ENCODE measurements around the gene LRIG2. TPM values are rescaled to one million over a fixed set of nuclear protein-coding genes. Genes with fewer than 3 reads are reported as not detected.
A peak's percentile ranks its signal among the peaks of the same experiment; 100 is the strongest.
"Not testable (repeated sequence)": the region's sequence is repeated elsewhere in the genome, so short reads cannot be mapped to it uniquely, and the experiment has no call there.

LRIG2 gene
- total RNA-seq, 2 donors from 2014 or later, result 21.2 to 23.0 TPM

DNA sequence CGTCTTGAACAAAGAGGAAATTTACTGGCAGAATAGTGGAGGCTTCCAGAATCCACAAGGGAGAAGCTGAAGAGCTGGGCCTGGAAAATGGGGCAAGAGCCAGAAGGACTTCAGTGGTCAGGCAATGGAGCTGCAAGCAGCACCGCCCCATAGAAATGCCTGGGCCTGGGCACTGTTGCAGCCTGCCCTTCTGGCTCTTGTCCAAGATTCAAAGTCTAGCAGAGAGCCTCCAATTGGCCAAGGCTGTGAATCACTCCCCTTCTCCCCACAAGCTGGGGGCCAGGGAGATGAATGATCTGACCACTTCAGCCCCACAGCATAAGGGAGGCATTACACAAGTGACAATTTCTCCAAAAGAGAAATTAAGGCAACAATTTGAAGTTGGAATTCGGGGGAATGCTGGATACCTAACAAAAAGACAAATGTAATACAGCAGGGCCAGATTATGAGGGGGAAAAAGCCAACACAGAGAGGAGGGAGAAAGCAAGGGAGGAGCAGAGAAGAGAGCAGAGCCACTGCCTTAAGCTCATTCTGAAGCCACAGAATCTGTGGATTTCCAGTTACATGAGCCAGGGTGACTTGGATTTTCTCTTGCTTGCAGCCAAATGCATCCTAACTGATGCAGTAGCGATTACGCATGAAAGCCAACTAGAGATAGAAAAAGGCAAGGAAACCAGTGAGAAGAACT lies 80.3 kb downstream of the LRIG2 start:
- no peaks in the 10 kb centered on the region for H3K4me1 Mint-ChIP-seq
- H3K9me3 Mint-ChIP-seq, result peaks cover 25% of the 10 kb centered on the region
- no peak overlapping the region for H3K4me3 Mint-ChIP-seq
- H3K27ac Mint-ChIP-seq, result no peak overlapping the region
- Histone ChIP-seq H3K4me1 (ENCODE audit: control insufficient read depth, insufficient read depth, low read length) (no peaks in the 10 kb centered on the region), H3K4me3 (ENCODE audit: low read length) (no peak overlapping the region), H3K9me3 (ENCODE audit: control insufficient read depth, low read length) (peaks cover 25% of the 10 kb centered on the region), H3K9ac (ENCODE audit: extremely low read depth, low read length, poor library complexity, severe bottlenecking) (no peak overlapping the region), H3K27ac (ENCODE audit: low read depth, low read length) (no peak overlapping the region), H3K36me3 (ENCODE audit: control insufficient read depth, insufficient read depth, low read length) (no peaks in the 10 kb centered on the region), H3K27me3 (ENCODE audit: control insufficient read depth, insufficient read depth, low read length, poor library complexity, severe bottlenecking) (no peaks in the 10 kb centered on the region)
- TF ChIP-seq, protein P1, sequence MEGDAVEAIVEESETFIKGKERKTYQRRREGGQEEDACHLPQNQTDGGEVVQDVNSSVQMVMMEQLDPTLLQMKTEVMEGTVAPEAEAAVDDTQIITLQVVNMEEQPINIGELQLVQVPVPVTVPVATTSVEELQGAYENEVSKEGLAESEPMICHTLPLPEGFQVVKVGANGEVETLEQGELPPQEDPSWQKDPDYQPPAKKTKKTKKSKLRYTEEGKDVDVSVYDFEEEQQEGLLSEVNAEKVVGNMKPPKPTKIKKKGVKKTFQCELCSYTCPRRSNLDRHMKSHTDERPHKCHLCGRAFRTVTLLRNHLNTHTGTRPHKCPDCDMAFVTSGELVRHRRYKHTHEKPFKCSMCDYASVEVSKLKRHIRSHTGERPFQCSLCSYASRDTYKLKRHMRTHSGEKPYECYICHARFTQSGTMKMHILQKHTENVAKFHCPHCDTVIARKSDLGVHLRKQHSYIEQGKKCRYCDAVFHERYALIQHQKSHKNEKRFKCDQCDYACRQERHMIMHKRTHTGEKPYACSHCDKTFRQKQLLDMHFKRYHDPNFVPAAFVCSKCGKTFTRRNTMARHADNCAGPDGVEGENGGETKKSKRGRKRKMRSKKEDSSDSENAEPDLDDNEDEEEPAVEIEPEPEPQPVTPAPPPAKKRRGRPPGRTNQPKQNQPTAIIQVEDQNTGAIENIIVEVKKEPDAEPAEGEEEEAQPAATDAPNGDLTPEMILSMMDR (conservative IDR thresholded peaks at IDR 0.05), result no peak
- no peak for DNase-seq
- WGBS, 2 experiments (ENCODE audit: insufficient coverage in 1 of 2, insufficient read length in 1 of 2), result 89 to 93% methylated on average over 5 of the region's 5 CpGs
- H3K27me3 Mint-ChIP-seq (ENCODE audit: insufficient read depth), result no peaks in the 10 kb centered on the region
- peaks cover 7% of the 10 kb centered on the region for H3K36me3 Mint-ChIP-seq (ENCODE audit: low read depth)

DNA sequence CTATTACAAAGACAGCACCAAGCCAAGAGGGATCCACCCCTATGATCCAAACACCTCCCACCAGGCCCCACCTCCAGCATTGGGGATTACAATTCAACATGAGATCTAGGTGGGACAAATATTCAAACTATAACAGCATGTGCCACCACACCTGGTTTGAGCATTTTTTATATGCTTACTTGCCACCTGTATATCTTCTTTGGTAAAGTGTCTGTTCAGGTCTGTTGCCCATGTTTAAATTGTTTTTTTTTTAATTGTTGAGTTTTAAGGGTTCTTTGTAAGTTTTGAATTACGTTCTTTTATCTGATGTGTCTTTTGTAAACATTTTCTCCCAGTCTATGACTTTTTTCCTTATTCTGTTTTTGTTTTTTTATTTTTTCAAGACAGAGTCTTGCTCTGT lies 83.4 kb downstream of the LRIG2 start:
- Mint-ChIP-seq H3K36me3 (ENCODE audit: low read depth) (peaks cover 14% of the 10 kb centered on the region), H3K4me3 (no peak overlapping the region), H3K27ac (no peak overlapping the region), H3K27me3 (ENCODE audit: insufficient read depth) (no peaks in the 10 kb centered on the region), H3K4me1 (no peaks in the 10 kb centered on the region), H3K9me3 (peaks cover 42% of the 10 kb centered on the region)
- WGBS, 2 experiments (ENCODE audit: insufficient coverage in 1 of 2, insufficient read length in 1 of 2), result 90% methylated on average over 1 of the region's 1 CpG; no CpG with 5 or more reads in 1 of the 2 experiments
- TF ChIP-seq, protein P1 (conservative IDR thresholded peaks at IDR 0.05), result no peak
- Histone ChIP-seq H3K36me3 (ENCODE audit: control insufficient read depth, insufficient read depth, low read length) (no peaks in the 10 kb centered on the region), H3K4me1 (ENCODE audit: control insufficient read depth, insufficient read depth, low read length) (no peaks in the 10 kb centered on the region), H3K9me3 (ENCODE audit: control insufficient read depth, low read length) (peaks cover 46% of the 10 kb centered on the region), H3K4me3 (ENCODE audit: low read length) (peak overlapping the region; percentile 21), H3K27ac (ENCODE audit: low read depth, low read length) (no peak overlapping the region), H3K9ac (ENCODE audit: extremely low read depth, low read length, poor library complexity, severe bottlenecking) (no peak overlapping the region), H3K27me3 (ENCODE audit: control insufficient read depth, insufficient read depth, low read length, poor library complexity, severe bottlenecking) (no peaks in the 10 kb centered on the region)
- no peak for DNase-seq

DNA sequence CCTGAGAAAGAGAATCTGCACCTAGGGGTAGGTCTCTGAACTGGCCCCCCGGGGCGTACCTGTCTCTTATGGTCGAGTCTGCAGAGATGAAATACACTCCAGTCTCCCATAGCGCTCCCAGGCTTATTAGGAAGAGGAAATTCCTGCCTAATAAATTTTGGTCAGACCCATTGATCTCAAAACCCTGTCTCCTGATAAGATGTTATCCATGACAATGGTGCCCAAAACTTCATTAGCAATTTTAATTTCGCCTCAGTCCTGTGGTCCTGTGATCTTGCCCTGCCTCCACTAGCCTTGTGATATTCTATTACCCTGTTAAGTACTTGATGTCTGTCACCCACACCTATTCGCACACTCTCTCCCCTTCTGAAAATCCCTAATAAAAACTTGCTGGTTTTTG lies 85.7 kb downstream of the LRIG2 start:
- H3K27me3 Mint-ChIP-seq (ENCODE audit: insufficient read depth); H3K4me3 Mint-ChIP-seq; H3K27ac ChIP-seq (ENCODE audit: low read depth, low read length); H3K36me3 ChIP-seq (ENCODE audit: control insufficient read depth, insufficient read depth, low read length); H3K4me1 ChIP-seq (ENCODE audit: control insufficient read depth, insufficient read depth, low read length); H3K4me3 ChIP-seq (ENCODE audit: low read length); H3K9ac ChIP-seq (ENCODE audit: extremely low read depth, low read length, poor library complexity, severe bottlenecking); H3K27ac Mint-ChIP-seq; H3K4me1 Mint-ChIP-seq; H3K27me3 ChIP-seq (ENCODE audit: control insufficient read depth, insufficient read depth, low read length, poor library complexity, severe bottlenecking): not testable (repeated sequence)
- 50 to 56% methylated on average over 5 to 6 of the region's 6 CpGs for WGBS, 2 experiments (ENCODE audit: insufficient coverage in 1 of 2, insufficient read length in 1 of 2)
- DNase-seq, result peak; percentile 58
- H3K9me3 ChIP-seq (ENCODE audit: control insufficient read depth, low read length), result peaks cover 46% of the 10 kb centered on the region
- H3K36me3 Mint-ChIP-seq (ENCODE audit: low read depth), result peaks cover 14% of the 10 kb centered on the region
- peaks cover 45% of the 10 kb centered on the region for H3K9me3 Mint-ChIP-seq

DNA sequence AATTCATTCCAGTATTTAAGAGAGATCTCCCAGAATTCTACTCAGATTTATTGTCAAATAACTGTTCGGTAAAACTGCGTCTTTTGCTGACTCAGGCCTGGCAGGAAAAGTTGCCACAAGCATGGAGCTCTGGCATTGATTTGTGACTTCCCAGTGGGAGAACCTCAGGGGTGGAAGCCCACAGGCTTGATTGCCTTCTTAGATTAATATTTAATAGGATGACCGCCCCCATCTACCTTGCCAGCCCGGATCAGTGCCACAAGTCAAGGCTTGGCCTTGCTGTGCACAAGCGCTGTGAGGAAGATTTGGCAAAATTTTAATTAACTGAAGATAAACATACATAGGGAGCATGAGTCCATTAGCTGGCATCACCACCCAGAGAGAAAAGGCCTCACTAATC lies 93.5 kb downstream of the LRIG2 start:
- Mint-ChIP-seq H3K9me3 (peaks cover 5% of the 10 kb centered on the region), H3K4me1 (no peaks in the 10 kb centered on the region), H3K36me3 (ENCODE audit: low read depth) (no peaks in the 10 kb centered on the region), H3K4me3 (no peak overlapping the region), H3K27ac (no peak overlapping the region), H3K27me3 (ENCODE audit: insufficient read depth) (no peaks in the 10 kb centered on the region)
- no peaks in the 10 kb centered on the region for H3K4me1 ChIP-seq (ENCODE audit: control insufficient read depth, insufficient read depth, low read length)
- no peaks in the 10 kb centered on the region for H3K9me3 ChIP-seq (ENCODE audit: control insufficient read depth, low read length)
- H3K9ac ChIP-seq (ENCODE audit: extremely low read depth, low read length, poor library complexity, severe bottlenecking), result no peak overlapping the region
- no peak overlapping the region for H3K27ac ChIP-seq (ENCODE audit: low read depth, low read length)
- DNase-seq, result no peak
- no peaks in the 10 kb centered on the region for H3K27me3 ChIP-seq (ENCODE audit: control insufficient read depth, insufficient read depth, low read length, poor library complexity, severe bottlenecking)
- no peaks in the 10 kb centered on the region for H3K36me3 ChIP-seq (ENCODE audit: control insufficient read depth, insufficient read depth, low read length)
- no peak overlapping the region for H3K4me3 ChIP-seq (ENCODE audit: low read length)
- TF ChIP-seq, protein P1 (conservative IDR thresholded peaks at IDR 0.05), result no peak
- WGBS, 2 experiments (ENCODE audit: insufficient coverage in 1 of 2, insufficient read length in 1 of 2), result 95 to 96% methylated on average over 3 to 5 of the region's 5 CpGs
